GM12892 (cell line): ENCODE data around the gene EPHB2.

Source experiments
- POLR2A ChIP-seq: IDR thresholded peaks from 2 replicates; pipeline ENCODE4 v1.6.1; 2011; ENCODE audit warnings: low read depth, low read length, control low read depth
- TAF1 ChIP-seq: IDR thresholded peaks from 2 replicates; pipeline ENCODE4 v1.6.1; 2011; ENCODE audit warnings: low read depth, mild to moderate bottlenecking, control low read depth, low read length, borderline replicate concordance

- no peak for TF ChIP-seq TAF1
- no peak for TF ChIP-seq POLR2A
These were observed 165.9 kb downstream of the EPHB2 start for GRCh38 chr1:22876359-22877111.
